ENCODE results near the gene GALNT17. TPM values are rescaled to one million over a fixed set of nuclear protein-coding genes. Genes with fewer than 3 reads are reported as not detected.

The GALNT17 gene
- total RNA-seq, result 2.3 and 5.2 TPM in 2 replicates
- 2.9 and 4.6 TPM in 2 replicates for polyA plus RNA-seq

DNA sequence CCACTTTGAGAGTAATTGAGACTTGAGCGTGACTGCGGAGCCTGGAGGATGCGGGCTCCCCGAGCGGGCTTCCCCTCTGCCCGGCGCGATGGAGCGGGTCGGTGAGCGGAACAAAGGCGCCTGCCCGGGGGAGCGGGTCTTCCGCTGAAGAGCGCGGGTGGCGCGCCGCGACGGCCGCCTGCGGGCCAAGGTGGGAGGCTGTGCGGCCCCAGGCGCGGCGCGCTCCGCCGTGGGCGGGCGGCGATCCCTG, at the start of gene GALNT17:
Gene GALNT17 (plus strand): TSS at position 18 of the 250 bp plus-strand sequence.
- TF ChIP-seq, protein P1, sequence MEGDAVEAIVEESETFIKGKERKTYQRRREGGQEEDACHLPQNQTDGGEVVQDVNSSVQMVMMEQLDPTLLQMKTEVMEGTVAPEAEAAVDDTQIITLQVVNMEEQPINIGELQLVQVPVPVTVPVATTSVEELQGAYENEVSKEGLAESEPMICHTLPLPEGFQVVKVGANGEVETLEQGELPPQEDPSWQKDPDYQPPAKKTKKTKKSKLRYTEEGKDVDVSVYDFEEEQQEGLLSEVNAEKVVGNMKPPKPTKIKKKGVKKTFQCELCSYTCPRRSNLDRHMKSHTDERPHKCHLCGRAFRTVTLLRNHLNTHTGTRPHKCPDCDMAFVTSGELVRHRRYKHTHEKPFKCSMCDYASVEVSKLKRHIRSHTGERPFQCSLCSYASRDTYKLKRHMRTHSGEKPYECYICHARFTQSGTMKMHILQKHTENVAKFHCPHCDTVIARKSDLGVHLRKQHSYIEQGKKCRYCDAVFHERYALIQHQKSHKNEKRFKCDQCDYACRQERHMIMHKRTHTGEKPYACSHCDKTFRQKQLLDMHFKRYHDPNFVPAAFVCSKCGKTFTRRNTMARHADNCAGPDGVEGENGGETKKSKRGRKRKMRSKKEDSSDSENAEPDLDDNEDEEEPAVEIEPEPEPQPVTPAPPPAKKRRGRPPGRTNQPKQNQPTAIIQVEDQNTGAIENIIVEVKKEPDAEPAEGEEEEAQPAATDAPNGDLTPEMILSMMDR (IDR thresholded peaks at IDR 0.05; ENCODE audit: low read depth, low read length), result no peak
- DNase-seq (ENCODE audit: low read depth in 1 of 2, low spot score in 1 of 2), result no peak
- no peak within 1 kb of the TSS for H3K27ac ChIP-seq
- peak within 1 kb of the TSS; percentile 75 for H3K4me3 ChIP-seq
- H3K36me3 ChIP-seq, result no peaks in the 10 kb centered on the region
- H3K27me3 ChIP-seq, result peaks cover 62% of the 10 kb centered on the region
- no peaks in the 10 kb centered on the region for H3K4me1 ChIP-seq (ENCODE audit: low read depth)
- H3K9me3 ChIP-seq (ENCODE audit: low read depth), result no peaks in the 10 kb centered on the region

DNA sequence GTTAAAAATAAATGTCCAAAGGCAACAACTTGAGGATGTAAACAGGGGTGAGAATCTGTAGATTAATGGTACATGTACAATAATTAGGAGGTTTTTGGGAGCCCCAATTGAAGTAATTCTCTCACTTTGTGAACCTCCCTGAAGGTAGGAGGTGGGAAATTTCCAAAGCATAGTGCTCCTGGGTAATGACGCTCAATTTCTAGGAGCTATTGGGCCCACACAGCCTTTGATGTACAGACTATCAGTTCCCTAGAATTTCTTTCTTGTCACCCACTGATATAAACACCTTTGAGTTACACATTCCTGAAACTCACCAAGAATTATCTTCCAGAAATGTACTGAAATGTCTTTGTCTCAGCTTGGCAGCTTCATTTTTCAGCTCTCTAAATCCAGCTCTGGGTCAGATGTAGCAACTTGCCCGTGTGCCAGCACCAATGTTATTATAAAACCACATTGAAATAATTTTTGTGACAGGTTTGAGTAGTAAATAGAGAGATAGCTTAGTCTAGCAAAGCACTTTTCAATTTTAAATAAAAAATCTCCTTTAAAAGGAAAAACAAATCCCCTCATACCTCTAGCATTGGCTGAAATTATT, 36.6 kb upstream of the GALNT17 start:
- Histone ChIP-seq H3K4me3 (no peak overlapping the region), H3K27ac (no peak overlapping the region), H3K4me1 (ENCODE audit: low read depth) (no peaks in the 10 kb centered on the region), H3K27me3 (no peaks in the 10 kb centered on the region), H3K36me3 (no peaks in the 10 kb centered on the region), H3K9me3 (ENCODE audit: low read depth) (no peaks in the 10 kb centered on the region)
- TF ChIP-seq, protein P1 (IDR thresholded peaks at IDR 0.05; ENCODE audit: low read depth, low read length), result no peak
- no peak for DNase-seq (ENCODE audit: low read depth in 1 of 2, low spot score in 1 of 2)

GRCh38 chr7:71096351-71096750, 35.6 kb upstream of the GALNT17 start:
- H3K36me3 ChIP-seq, result no peaks in the 10 kb centered on the region
- no peak overlapping the region for H3K27ac ChIP-seq
- no peak overlapping the region for H3K4me3 ChIP-seq
- no peaks in the 10 kb centered on the region for H3K27me3 ChIP-seq
- H3K9me3 ChIP-seq (ENCODE audit: low read depth), result no peaks in the 10 kb centered on the region
- TF ChIP-seq, protein P1 (IDR thresholded peaks at IDR 0.05; ENCODE audit: low read depth, low read length), result no peak
- no peaks in the 10 kb centered on the region for H3K4me1 ChIP-seq (ENCODE audit: low read depth)
- DNase-seq (ENCODE audit: low read depth in 1 of 2, low spot score in 1 of 2), result no peak

DNA sequence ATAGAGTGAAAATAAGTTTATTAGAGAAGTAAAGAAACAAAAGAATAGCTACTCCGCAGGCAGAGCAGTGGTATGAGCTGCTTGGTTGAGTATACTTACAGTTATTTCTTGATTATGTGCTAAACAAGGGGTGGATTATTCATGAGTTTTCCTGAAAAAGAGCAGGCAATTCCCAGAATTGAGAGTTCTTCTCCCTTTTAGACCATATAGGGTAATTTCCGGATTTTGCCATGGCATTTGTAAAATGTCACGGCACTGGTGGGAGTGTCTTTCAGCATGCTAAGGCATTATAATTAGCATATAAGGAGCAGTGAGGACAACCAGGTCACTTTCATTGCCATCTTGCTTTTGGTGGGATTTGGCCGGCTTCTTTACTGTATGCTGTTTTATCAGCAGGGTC, 25.7 kb upstream of the GALNT17 start:
- no peak overlapping the region for H3K4me3 ChIP-seq
- H3K36me3 ChIP-seq, result no peaks in the 10 kb centered on the region
- no peak for DNase-seq (ENCODE audit: low read depth in 1 of 2, low spot score in 1 of 2)
- no peaks in the 10 kb centered on the region for H3K9me3 ChIP-seq (ENCODE audit: low read depth)
- no peak overlapping the region for H3K27ac ChIP-seq
- TF ChIP-seq, protein P1 (IDR thresholded peaks at IDR 0.05; ENCODE audit: low read depth, low read length), result no peak
- H3K4me1 ChIP-seq (ENCODE audit: low read depth), result no peaks in the 10 kb centered on the region
- H3K27me3 ChIP-seq, result no peaks in the 10 kb centered on the region

- Histone ChIP-seq H3K4me1 (ENCODE audit: low read depth) (no peaks in the 10 kb centered on the region), H3K4me3 (no peak overlapping the region), H3K9me3 (ENCODE audit: low read depth) (no peaks in the 10 kb centered on the region), H3K27ac (no peak overlapping the region), H3K27me3 (peaks cover 5% of the 10 kb centered on the region), H3K36me3 (no peaks in the 10 kb centered on the region)
- no peak for DNase-seq (ENCODE audit: low read depth in 1 of 2, low spot score in 1 of 2)
- TF ChIP-seq, protein P1 (IDR thresholded peaks at IDR 0.05; ENCODE audit: low read depth, low read length), result no peak
Measured at GRCh38 chr7:71112436-71112835, 19.5 kb upstream of the GALNT17 start.

GRCh38 chr7:71120096-71120495, 11.8 kb upstream of the GALNT17 start:
- TF ChIP-seq, protein P1 (IDR thresholded peaks at IDR 0.05; ENCODE audit: low read depth, low read length), result no peak
- Histone ChIP-seq H3K27me3 (no peaks in the 10 kb centered on the region), H3K4me1 (ENCODE audit: low read depth) (no peaks in the 10 kb centered on the region), H3K4me3 (no peak overlapping the region), H3K36me3 (no peaks in the 10 kb centered on the region), H3K27ac (no peak overlapping the region), H3K9me3 (ENCODE audit: low read depth) (no peaks in the 10 kb centered on the region)
- DNase-seq (ENCODE audit: low read depth in 1 of 2, low spot score in 1 of 2), result no peak
